Endothelial cell of umbilical vein (primary cell): ENCODE data around the gene PHEX. TPM values are rescaled to one million over a fixed set of nuclear protein-coding genes. Genes with fewer than 3 reads are reported as not detected.

Source experiments
- BruUV-seq: library from RNA; stranded (reverse); fragments of 400-500 nt; replicated peaks from 2 replicates; lab custom pipeline; 2021; lab: Mats Ljungman, UMichigan
- CTCF ChIA-PET: fragments of 300-600, 350-600 bp; sonication (Branson Sonifier 250); formaldehyde crosslinking; loops from one replicate; lab custom pipeline; 2021; ENCODE audit warnings: antibody characterized with exemption, inconsistent platforms; lab: Charles Lee
- POLR2A ChIA-PET: fragments of 300-600, 350-600 bp; sonication (Branson Sonifier 250); formaldehyde crosslinking; loops from one replicate; lab custom pipeline; 2021; ENCODE audit warnings: antibody characterized with exemption, inconsistent platforms; lab: Charles Lee
- DNase-seq: peaks from one replicate; pipeline ENCODE4 v3.0.0-alpha.2; 2011; ENCODE audit warnings: low read depth, low spot score
- FAIRE-seq: peaks from 2 replicates; lab custom pipeline; 2011; peaks lifted over from hg19 to GRCh38; lab: Jason Lieb, UNC
- H2AFZ ChIP-seq: 2 replicates; pipeline ENCODE4 v1.6.0; 2012; ENCODE audit warnings: low read depth, low read length, control low read depth, inconsistent platforms
- H3K27ac ChIP-seq: 2 replicates; pipeline ENCODE4 v1.5.1; 2011; ENCODE audit warnings: low read depth, mild to moderate bottlenecking, control low read depth, low read length, moderate library complexity; ENCODE audit not compliant: insufficient read depth
- H3K27me3 ChIP-seq, 2 experiments: 2 replicates each; pipeline versions ENCODE4 v1.6.0 to v1.6.1; 2011; ENCODE audit warnings: low read length in 2 of 2, mixed read lengths in 1 of 2; ENCODE audit not compliant: control insufficient read depth in 2 of 2, insufficient read depth in 2 of 2
- H3K36me3 ChIP-seq, 2 experiments: 2 replicates in 1 of 2; 3 replicates in 1 of 2; pipeline ENCODE4 v1.5.1; 2011; ENCODE audit warnings: low read length in 2 of 2, mild to moderate bottlenecking in 1 of 2, moderate library complexity in 1 of 2; ENCODE audit not compliant: control insufficient read depth in 2 of 2, insufficient read depth in 2 of 2; ENCODE audit errors: extremely low read depth in 1 of 2
- H3K4me1 ChIP-seq: 3 replicates; pipeline ENCODE4 v1.5.1; 2011; ENCODE audit warnings: mild to moderate bottlenecking, low read length; ENCODE audit not compliant: control insufficient read depth, insufficient read depth; ENCODE audit errors: extremely low read depth
- H3K4me2 ChIP-seq: 2 replicates; pipeline ENCODE4 v1.6.1; 2011; ENCODE audit warnings: low read length, control low read depth, mixed read lengths; ENCODE audit not compliant: insufficient read depth
- H3K4me3 ChIP-seq, 3 experiments: fragments of 200-600 bp in 1 of 3; sonication (generic), shearing (Covaris generic) in 1 of 3; replicated peaks in 1 of 3; 2 replicates each; pipeline ENCODE4 v1.5.1; 2011 to 2016; ENCODE audit warnings: control low read depth in 3 of 3, low read length in 3 of 3, mild to moderate bottlenecking in 2 of 3, inconsistent platforms in 1 of 3, low read depth in 1 of 3, moderate library complexity in 1 of 3; ENCODE audit not compliant: insufficient read depth in 1 of 3
- H3K79me2 ChIP-seq: 2 replicates; pipeline ENCODE4 v1.6.0; 2012; ENCODE audit warnings: low read length, inconsistent platforms; ENCODE audit not compliant: control insufficient read depth, insufficient read depth
- H3K9ac ChIP-seq: replicated peaks from 2 replicates; pipeline ENCODE3; 2011; ENCODE audit warnings: low read length, control low read depth; ENCODE audit not compliant: insufficient read depth; ENCODE audit errors: extremely low read depth
- H3K9me1 ChIP-seq: replicated peaks from 3 replicates; pipeline ENCODE4 v1.6.0; 2011; ENCODE audit warnings: mild to moderate bottlenecking, low read length; ENCODE audit not compliant: control insufficient read depth, insufficient read depth; ENCODE audit errors: extremely low read depth
- H3K9me3 ChIP-seq: replicated peaks from 2 replicates; pipeline ENCODE4 v1.5.1; 2012; ENCODE audit warnings: low read length, inconsistent platforms; ENCODE audit not compliant: control insufficient read depth, insufficient read depth
- H4K20me1 ChIP-seq: replicated peaks from 2 replicates; pipeline ENCODE3; 2011; ENCODE audit warnings: mild to moderate bottlenecking, low read length; ENCODE audit not compliant: control insufficient read depth, insufficient read depth; ENCODE audit errors: extremely low read depth
- EZH2 ChIP-seq: IDR thresholded peaks from 2 replicates; pipeline ENCODE4 v1.6.1; 2012; ENCODE audit warnings: borderline replicate concordance, low read depth, mild to moderate bottlenecking, moderate library complexity, low read length, inconsistent platforms; ENCODE audit not compliant: severe bottlenecking
- FOS ChIP-seq: IDR thresholded peaks from 2 replicates; pipeline ENCODE4 v1.6.1; 2011; ENCODE audit warnings: mild to moderate bottlenecking, low read length, moderate library complexity, borderline replicate concordance; ENCODE audit not compliant: insufficient read depth
- GATA2 ChIP-seq: IDR thresholded peaks from 2 replicates; pipeline ENCODE4 v1.7.0; 2011; ENCODE audit warnings: low read depth, mild to moderate bottlenecking, moderate library complexity, mixed read lengths, low read length; ENCODE audit not compliant: insufficient read length, insufficient read depth
- JUN ChIP-seq: IDR thresholded peaks from 2 replicates; pipeline ENCODE4 v1.6.1; 2011; ENCODE audit warnings: borderline replicate concordance, low read depth; ENCODE audit not compliant: insufficient read length, insufficient read depth
- MYC ChIP-seq: IDR thresholded peaks from one replicate; pipeline ENCODE4 v1.6.1; 2011; ENCODE audit warnings: mild to moderate bottlenecking, low read depth, low read length
- POLR2A ChIP-seq: IDR thresholded peaks from 2 replicates; pipeline ENCODE4 v1.6.1; 2012; ENCODE audit warnings: low read depth, mild to moderate bottlenecking, control low read depth, low read length
- POLR2AphosphoS5 ChIP-seq: IDR thresholded peaks from 2 replicates; pipeline ENCODE4 v1.6.1; 2012; ENCODE audit warnings: low read depth, mild to moderate bottlenecking, control low read depth, low read length, moderate library complexity; ENCODE audit not compliant: insufficient read depth
- dilution Hi-C: fragments of 300-500 bp; cut with MboI; formaldehyde crosslinking; loops from one replicate; pipeline ENCODE4 v1.15.0; 2019; ENCODE audit warnings: low sequenced_read_pairs; ENCODE audit not compliant: extremely low pct_ligation_motif_present
- intact Hi-C: fragments of 100-400 bp; cut with micrococcal nuclease; formaldehyde crosslinking; loops from one replicate; pipeline ENCODE4 v1.10.0; 2022
- polyA plus RNA-seq, 4 experiments: library from polyadenylated mRNA; depleted of rRNA in 3 of 4; stranded (reverse) in 3 of 4; unstranded in 1 of 4; fragments of >200 nt; gene quantifications; 2 replicates each; pipeline versions ENCODE4 v1.2.1 to v1.2.3, GENCODE V29; 2011 to 2012; ENCODE audit warnings: missing spikeins in 1 of 4
- total RNA-seq: library from RNA; stranded (reverse); gene quantifications from 2 replicates; pipeline ENCODE4 v1.2.3, GENCODE V29; 2021
- TF ChIP-seq, protein P1 (sequence below), 2 donors: IDR thresholded peaks; 1 replicate in 1 of 2; 2 replicates in 1 of 2; pipeline ENCODE4 v1.5.1; 2011; ENCODE audit warnings: low read length in 2 of 2, mild to moderate bottlenecking in 2 of 2, moderate library complexity in 2 of 2, control low read depth in 1 of 2, inconsistent platforms in 1 of 2, low read depth in 1 of 2; ENCODE audit not compliant: insufficient read depth in 1 of 2; ENCODE audit errors: extremely low read depth in 1 of 2
- TF ChIP-seq, protein P2 (sequence below): IDR thresholded peaks from 2 replicates; pipeline ENCODE4 v1.6.1; 2011; ENCODE audit not compliant: insufficient read depth, insufficient read length

The PHEX gene
- total and polyA plus RNA-seq, 2 donors (not counting 3 experiments of a cell fraction or from before 2014, with no cell fraction given) = 0.07 to 0.44 TPM

DNA sequence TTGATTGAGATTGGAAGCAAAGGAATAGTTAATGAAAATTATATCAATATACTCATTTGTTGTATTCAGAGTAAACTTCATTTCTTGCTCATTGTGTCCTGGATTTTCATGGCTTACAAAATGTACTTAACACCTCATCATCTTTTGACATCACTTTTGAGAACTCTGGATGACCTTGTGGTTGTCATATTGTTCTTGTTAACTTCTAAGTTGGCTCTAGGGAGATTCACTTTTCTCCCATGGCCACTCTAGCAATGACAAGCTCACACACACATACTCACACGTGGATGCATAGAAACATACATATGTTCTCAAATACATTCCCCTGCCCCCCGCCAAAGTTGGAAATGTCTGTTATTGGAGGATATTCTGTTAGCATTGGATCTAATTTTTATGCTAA lies 15.3 kb downstream of the PHEX start:
- POLR2A ChIA-PET = no interaction called here
- no peak for FAIRE-seq
- no TSS peak for BruUV-seq

DNA sequence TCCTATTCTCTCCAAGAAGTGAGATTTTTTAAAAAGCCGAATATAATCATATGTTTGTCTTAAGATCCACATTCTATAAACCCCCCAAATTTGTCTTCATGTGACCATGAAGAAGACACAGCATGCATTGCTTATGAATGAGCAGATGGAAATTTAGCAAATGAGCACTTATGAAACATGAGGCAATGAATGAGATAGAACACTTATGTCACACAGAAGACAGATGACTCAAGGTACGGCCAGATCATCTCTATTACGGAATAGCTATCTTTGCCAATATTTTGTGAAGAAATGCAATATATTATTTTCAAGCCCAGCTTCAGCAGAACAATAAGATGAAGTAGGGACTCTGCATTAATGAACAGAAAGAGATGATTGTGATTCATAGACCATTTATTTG lies 21.4 kb downstream of the PHEX start:
- no peak overlapping the region for H3K27ac ChIP-seq
- no peak overlapping the region for H2AFZ ChIP-seq
- no peak overlapping the region for H3K4me3 ChIP-seq
- DNase-seq (no peak), FAIRE-seq (no peak)
- H3K79me2 ChIP-seq = no peaks in the 10 kb centered on the region
- H3K36me3 ChIP-seq = no peaks in the 10 kb centered on the region
- TF ChIP-seq POLR2A (no peak), MYC (no peak), JUN (no peak), GATA2 (no peak), POLR2AphosphoS5 (no peak), FOS (no peak), EZH2 (no peak)
- TF ChIP-seq, protein P1, sequence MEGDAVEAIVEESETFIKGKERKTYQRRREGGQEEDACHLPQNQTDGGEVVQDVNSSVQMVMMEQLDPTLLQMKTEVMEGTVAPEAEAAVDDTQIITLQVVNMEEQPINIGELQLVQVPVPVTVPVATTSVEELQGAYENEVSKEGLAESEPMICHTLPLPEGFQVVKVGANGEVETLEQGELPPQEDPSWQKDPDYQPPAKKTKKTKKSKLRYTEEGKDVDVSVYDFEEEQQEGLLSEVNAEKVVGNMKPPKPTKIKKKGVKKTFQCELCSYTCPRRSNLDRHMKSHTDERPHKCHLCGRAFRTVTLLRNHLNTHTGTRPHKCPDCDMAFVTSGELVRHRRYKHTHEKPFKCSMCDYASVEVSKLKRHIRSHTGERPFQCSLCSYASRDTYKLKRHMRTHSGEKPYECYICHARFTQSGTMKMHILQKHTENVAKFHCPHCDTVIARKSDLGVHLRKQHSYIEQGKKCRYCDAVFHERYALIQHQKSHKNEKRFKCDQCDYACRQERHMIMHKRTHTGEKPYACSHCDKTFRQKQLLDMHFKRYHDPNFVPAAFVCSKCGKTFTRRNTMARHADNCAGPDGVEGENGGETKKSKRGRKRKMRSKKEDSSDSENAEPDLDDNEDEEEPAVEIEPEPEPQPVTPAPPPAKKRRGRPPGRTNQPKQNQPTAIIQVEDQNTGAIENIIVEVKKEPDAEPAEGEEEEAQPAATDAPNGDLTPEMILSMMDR (IDR thresholded peaks at IDR 0.05; ENCODE audit: extremely low read depth in 1 of 2, insufficient read depth in 1 of 2, low read depth in 1 of 2, low read length in 2 of 2) = no peak
- TF ChIP-seq, protein P2, sequence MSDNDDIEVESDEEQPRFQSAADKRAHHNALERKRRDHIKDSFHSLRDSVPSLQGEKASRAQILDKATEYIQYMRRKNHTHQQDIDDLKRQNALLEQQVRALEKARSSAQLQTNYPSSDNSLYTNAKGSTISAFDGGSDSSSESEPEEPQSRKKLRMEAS = no peak
- ChIA-PET POLR2A (no interaction called here), CTCF (no interaction called here)
- no peak overlapping the region for H3K9ac ChIP-seq
- BruUV-seq = no TSS peak
- dilution Hi-C loops = no loop called here
- no peaks in the 10 kb centered on the region for H3K9me1 ChIP-seq
- H4K20me1 ChIP-seq = no peaks in the 10 kb centered on the region
- H3K4me1 ChIP-seq = no peaks in the 10 kb centered on the region
- no peaks in the 10 kb centered on the region for H3K27me3 ChIP-seq
- intact Hi-C loops = no loop called here
- H3K9me3 ChIP-seq = no peaks in the 10 kb centered on the region
- no peak overlapping the region for H3K4me2 ChIP-seq

More for the DNA sequence above, 15.3 kb downstream of the PHEX start:
- Histone ChIP-seq H4K20me1 (no peaks in the 10 kb centered on the region), H3K27me3 (no peaks in the 10 kb centered on the region), H3K4me1 (no peaks in the 10 kb centered on the region), H3K4me3 (no peak overlapping the region), H3K9me3 (no peaks in the 10 kb centered on the region), H2AFZ (no peak overlapping the region), H3K36me3 (no peaks in the 10 kb centered on the region), H3K9me1 (no peaks in the 10 kb centered on the region), H3K4me2 (no peak overlapping the region), H3K27ac (no peak overlapping the region), H3K79me2 (no peaks in the 10 kb centered on the region), H3K9ac (no peak overlapping the region)
- TF ChIP-seq, protein P1 (IDR thresholded peaks at IDR 0.05; ENCODE audit: extremely low read depth in 1 of 2, insufficient read depth in 1 of 2, low read depth in 1 of 2, low read length in 2 of 2) = no peak
- no peak for TF ChIP-seq GATA2
- no peak for TF ChIP-seq POLR2A
- no peak for TF ChIP-seq EZH2
- no peak for TF ChIP-seq POLR2AphosphoS5
- TF ChIP-seq MYC = no peak
- no peak for DNase-seq
- dilution Hi-C loops (no loop called here), intact Hi-C loops (no loop called here)
- CTCF ChIA-PET = interaction anchor here (1.3 kb wide), 1 partner anchor 35 kb away, joined by 3 read pairs; no protein-coding TSS in a partner anchor
